ENCODE measurements around the gene ADAMTS13. TPM values are rescaled to one million over a fixed set of nuclear protein-coding genes. Genes with fewer than 3 reads are reported as not detected.

The ADAMTS13 gene
- total RNA-seq, 1 donor from 2014 or later = 3.6 TPM

GRCh38 chr9:133476036-133476931, 54.1 kb downstream of the ADAMTS13 start:
- intact Hi-C loops (cut with DNase I) = loop anchor here (5.0 to 10.0 kb wide), 2 partner anchors 59 to 441 kb away; partner anchors contain the start of genes GTF3C5 and REXO4
- ATAC-seq (no peak), DNase-seq (ENCODE audit: missing footprints) (no peak)

DNA sequence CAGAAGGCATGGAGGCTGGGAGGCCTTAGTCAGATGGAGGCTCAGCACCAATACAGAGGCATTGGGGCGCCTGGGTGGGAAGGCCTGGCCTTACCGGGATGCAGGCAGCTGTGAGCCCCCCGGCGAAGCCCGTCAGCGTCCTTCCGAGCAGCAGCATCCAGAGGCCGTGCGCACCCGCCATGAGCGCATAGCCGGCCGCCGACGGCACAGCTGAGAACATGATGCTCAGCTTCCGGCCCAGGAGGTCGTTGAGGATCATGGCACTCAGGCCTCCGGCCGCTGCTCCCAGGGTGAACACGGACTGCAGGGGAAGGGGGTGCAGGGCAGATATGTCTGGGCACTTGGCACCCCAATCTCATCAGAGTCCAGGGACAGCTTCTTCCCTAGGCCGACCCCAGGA, 54.8 kb downstream of the ADAMTS13 start:
- DNase-seq (ENCODE audit: missing footprints) = peak; percentile 8
- intact Hi-C loops (cut with DNase I) = loop anchor here (5.0 to 10.0 kb wide), 2 partner anchors 60 to 442 kb away; partner anchors contain the start of genes GTF3C5 and REXO4
- ATAC-seq = no peak

DNA sequence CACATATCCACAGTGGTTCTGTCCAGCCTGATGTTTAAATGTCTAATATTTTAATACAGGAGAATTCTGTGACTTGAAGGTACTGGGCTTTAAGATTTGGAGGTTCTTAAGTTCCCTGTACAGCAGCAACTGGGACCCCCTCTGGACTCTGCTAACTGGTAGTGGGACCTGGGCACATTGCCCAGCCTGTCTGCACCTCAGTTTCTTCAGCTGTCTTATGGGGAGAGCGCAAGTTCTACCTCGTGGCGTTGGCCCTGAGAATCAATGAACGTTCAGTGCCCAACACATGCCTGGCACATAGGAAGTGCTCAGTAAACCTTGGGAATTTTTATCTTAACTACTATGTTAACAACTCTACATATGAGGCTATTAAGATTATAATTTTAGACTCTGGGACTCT, 55.3 kb downstream of the ADAMTS13 start:
- no peak for ATAC-seq
- intact Hi-C loops (cut with DNase I) = loop anchor here (5.0 to 10.0 kb wide), 2 partner anchors 60 to 443 kb away; partner anchors contain the start of genes GTF3C5 and REXO4
- DNase-seq (ENCODE audit: missing footprints) = peak; percentile 41

DNA sequence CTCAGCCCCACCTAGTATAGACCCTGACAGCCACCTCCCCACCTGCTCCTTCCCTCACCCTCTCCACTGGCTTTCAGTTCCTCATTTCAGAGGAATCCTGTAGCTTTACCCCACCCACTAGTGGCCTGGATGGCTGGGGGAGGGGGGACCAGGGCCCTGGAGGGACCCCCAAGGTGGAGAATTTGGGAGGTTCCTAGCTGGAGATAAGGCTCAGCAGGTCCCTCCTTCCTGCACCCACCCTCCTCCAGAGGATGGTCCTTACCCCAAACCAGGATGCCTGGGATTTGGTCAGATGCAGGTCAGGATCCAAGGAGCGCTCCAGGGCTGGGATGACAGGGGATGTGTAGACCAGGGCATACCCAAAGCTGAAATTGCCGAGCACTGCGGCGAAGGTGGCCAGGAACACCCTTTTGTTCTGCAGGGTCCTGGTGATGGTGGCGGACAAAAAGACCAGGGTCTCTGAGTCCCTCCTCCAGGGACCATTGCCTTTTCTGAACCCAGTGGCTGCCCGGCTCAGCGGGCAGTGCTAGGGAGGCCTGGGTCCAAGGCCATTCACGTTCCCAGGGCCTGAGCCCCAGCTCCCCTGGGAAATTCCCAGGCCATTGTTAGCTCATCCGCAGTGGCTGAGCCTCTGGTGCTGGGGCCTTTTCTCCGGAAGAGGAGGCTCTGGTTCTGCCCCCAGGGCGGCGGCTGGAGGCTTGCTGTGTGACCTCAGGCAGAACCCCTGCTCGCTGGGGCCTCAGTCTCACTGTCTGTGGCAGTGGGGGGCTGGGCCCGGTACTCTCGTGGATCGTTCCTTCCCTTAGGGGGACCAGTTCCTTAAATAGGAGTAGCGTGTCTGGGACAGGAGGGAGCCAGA, 56.1 kb downstream of the ADAMTS13 start:
- intact Hi-C loops (cut with DNase I) = loop anchor here (2.0 to 10.0 kb wide), 3 partner anchors 17 to 443 kb away; partner anchors contain the start of genes GTF3C5 and REXO4
- ATAC-seq (peak; percentile 21), DNase-seq (ENCODE audit: missing footprints) (peak; percentile 58)

DNA sequence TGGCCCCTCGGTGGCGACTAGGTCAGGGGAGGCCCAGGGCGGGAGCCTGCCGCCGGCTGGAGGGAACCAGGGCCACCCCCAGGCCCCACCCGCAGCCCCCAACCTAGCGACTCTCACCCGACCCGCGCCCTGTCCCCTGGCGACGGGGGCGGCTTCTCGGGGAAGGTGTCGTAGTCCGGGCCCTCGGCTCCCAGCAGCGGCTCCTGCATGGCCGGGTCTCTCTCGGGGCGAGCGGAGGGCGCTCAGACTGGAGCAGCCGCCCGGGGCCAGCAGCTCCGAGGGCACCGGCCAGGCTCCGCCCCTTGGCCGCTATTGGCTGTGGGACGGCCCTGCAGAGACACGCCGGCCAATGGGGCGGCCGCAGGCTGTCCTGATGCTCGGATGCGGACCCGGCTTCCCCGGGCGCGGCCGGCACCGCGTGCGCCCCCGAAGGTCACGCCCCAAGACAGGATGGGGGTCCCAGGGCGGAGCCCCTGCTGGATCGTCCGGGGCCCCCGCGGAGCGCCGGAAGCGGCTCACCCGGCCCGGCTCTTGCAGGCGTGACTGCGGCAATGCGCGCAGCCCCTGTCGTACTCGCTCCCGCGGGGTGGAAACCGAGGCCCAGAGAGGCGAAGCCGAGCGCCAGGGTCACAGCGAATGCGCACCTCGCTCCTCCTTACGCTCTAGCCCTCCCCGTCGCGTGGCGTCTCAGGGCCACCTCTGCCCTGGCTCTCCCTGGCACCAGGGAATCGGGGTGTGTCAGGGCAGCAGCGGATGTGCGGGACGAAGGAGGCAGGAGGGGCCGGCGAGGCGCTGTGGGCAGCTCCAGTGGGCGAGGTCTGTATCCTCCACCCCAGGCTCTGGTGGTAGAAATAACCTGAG, 56.9 kb downstream of the ADAMTS13 start, which contains the start of gene SLC2A6:
TSS of gene SLC2A6 (minus strand) at position 249 of the 861 bp plus-strand sequence. CDS start at position 209, 40 bp downstream.
- ATAC-seq (peak; percentile 98), DNase-seq (ENCODE audit: missing footprints) (peak; percentile 95)
- intact Hi-C loops (cut with DNase I) = loop anchor here (2.0 to 10.0 kb wide), 3 partner anchors 18 to 444 kb away; partner anchors contain the start of genes GTF3C5 and REXO4

DNA sequence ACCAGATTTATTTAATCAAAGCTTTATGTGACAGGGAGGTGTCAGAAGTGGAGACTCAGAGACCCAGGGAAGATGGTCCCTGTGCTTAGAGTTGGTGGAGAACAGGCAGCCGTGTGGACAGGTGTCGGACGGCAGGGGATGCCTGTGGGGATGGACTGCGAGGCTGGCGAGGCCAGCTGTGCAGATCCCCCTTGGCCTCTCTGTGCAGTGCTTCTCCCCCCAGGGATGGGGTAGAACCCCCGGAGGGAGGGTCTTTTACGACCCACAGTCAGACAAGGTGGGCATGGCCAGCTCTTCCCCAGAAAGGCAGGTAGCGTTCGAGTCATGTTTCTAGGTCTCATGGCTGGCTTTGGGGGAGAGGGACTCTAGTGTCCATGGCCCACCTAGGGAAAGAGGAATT, 61.4 kb downstream of the ADAMTS13 start:
- peak; percentile 26 for DNase-seq (ENCODE audit: missing footprints)
- ATAC-seq = no peak
- intact Hi-C loops (cut with DNase I) = no loop called here

- DNase-seq (ENCODE audit: missing footprints) (peak; percentile 60), ATAC-seq (no peak)
- intact Hi-C loops (cut with DNase I) = no loop called here
These were observed 62.7 kb downstream of the ADAMTS13 start for GRCh38 chr9:133484671-133485437.

DNA sequence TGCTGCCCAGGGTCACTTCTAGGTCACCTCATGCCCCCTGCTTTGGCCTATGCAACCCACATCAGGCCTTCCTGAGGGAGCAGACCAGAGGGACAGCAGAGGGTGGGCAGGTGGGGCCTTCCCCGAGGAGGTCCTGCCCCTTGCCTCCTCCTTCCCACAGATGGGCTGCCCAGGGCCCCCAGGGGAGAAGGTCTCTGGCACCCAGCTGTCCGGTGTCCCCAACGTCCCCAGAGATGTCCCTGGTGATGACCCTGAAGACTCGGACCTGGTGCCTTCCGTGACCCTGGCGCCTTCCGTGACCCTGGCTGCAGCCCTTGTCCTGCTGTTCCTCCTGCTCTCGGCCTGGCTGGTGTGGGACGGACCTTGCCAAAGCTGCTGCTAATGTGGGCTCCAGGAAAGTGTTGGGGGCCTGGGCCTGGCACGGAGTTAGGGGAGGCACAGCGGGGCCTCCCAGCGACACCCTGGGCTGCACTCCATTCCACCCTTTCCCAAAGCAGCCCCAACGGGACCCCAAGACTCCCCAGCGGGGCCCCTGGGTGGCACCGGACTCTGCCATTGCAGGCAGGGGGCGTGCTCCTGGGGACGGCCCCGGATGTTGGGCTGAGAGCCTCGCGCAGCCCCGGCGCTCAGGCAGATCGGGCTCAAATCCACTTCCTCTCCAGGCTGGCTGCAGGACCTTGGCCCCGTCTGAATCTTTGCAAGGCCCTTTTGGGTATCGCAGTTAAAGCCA, 63.5 kb downstream of the ADAMTS13 start:
- intact Hi-C loops (cut with DNase I) = loop anchor here (1.0 kb wide), 2 partner anchors 78 to 299 kb away; no protein-coding TSS in a partner anchor
- ATAC-seq (no peak), DNase-seq (ENCODE audit: missing footprints) (peak; percentile 53)

DNA sequence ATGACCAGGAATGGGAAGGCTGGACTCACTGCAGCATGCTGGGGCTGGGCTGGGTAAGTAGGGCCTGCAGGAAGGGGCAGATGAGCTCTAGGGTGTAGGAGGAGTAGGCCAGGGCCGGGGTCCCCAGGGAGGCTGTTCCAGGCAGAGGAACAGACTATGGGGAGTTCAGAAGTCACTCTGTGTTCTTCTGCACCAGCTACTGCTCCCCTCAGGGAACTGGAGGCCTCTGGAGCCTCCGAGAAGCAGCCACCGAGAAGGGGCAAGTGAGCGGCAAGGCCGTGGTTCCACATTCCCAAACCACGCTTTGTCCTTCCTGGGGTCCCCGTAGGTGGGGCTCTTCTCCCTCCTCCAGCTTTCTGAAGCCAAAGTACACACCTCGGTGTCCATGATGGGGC, 65.2 kb downstream of the ADAMTS13 start:
- ATAC-seq = no peak
- no peak for DNase-seq (ENCODE audit: missing footprints)
- intact Hi-C loops (cut with DNase I) = no loop called here

DNA sequence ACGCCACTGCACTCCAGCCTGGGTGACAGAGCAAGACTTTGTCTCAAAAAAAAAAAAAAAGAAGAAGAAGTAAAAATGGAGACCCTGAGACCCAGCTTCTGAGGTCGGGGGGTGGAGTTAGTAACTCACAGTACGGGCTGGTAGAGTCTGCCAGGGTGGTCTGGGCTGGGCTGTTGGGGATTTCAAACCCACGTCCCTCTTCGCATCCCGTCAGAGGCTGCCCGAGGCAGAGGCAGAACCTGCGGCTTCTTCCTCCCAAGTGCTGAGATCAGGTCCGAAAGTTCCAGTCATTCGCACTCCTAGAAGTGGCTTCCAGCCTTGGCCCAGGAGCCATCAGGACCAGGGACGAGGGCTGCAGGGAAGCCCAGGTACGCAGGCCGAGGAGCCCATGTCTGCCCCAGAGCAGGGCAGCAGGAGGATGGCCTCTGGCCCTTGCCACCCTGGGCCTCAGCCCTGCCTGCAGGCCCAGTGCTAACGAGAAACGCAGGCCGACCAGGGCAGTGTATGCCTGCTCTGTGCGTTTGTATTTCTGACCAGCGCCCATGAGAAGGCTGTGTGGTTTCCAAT, 66.6 kb downstream of the ADAMTS13 start:
- intact Hi-C loops (cut with DNase I) = no loop called here
- DNase-seq (ENCODE audit: missing footprints) (peak; percentile 50), ATAC-seq (no peak)

DNA sequence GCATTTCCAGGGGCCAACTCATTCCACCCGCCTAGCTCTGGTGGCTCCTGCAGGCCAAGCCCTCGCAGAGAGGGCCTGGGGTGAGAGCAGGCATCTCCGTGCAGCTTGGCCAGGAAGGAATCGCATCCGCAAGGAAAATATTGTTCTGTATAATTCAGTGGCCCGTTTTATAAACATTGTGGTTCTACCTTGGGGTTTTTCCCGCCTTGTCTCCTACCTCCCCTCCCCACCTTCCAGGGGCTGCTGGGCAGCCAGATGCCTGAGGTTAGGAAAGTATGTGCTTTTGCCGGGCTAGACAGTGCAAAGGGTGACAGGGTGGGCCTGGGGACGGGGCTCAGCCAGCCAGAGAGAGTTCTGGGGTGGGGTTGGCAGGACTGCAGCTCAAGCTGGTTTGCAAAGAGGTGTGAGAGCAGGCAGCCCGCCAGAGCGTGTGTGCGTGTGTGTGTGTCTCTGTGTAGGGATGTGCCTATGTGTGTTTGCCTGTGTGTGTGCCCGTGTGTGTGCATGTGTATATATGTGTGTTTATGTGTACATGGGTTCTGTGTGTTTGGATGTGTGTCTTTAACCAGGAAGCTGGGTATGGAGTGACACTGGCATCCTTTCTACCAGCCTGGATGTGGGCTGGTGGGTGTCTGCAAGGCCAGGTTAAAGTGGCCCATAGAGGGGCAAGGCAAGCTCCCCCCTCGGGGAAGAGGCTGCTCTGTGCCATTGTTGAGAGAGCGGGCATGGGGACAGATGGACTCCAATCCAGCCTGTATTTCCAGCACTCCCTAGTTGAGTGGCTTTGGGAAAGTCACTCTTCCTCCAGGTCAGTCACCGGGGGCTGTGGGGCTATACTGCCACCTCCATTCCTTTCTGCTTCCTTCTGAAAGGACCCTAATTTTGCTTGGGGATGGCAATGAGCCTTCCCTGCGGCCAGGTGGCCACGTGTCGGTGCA, 67.4 kb downstream of the ADAMTS13 start:
- intact Hi-C loops (cut with DNase I) = no loop called here
- ATAC-seq (no peak), DNase-seq (ENCODE audit: missing footprints) (peak; percentile 23)

DNA sequence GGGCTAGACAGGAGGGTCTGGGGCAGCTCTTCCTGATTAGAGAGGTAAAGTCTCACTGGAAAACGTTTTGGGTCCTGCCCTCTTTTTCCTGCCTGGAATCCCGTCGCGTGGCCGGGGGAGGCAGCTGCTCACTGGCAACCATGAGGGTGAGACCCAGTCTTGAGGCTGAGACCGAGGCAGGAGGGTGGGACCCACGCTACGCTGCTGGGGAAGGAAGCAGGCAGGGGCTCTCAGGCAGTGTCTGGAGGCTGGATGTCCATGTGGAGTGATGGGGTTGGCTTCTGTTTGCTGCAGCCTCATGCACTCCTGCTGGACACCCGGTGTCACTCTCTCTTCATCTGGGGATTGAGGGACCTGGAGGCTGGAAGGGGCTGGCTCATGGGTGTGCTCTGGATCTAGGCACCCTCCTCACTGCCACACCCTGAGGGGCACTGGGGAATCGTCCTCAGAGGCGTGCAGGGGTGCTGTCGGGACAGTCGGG, 68.1 kb downstream of the ADAMTS13 start:
- ATAC-seq (no peak), DNase-seq (ENCODE audit: missing footprints) (peak; percentile 47)
- intact Hi-C loops (cut with DNase I) = no loop called here

GRCh38 chr9:133490865-133491655, 68.9 kb downstream of the ADAMTS13 start:
- DNase-seq (ENCODE audit: missing footprints) (peak; percentile 41), ATAC-seq (no peak)
- intact Hi-C loops (cut with DNase I) = no loop called here

GRCh38 chr9:133491656-133491925, 69.4 kb downstream of the ADAMTS13 start:
- DNase-seq (ENCODE audit: missing footprints) = peak; percentile 23
- intact Hi-C loops (cut with DNase I) = no loop called here
- ATAC-seq = no peak

Data from Right ventricle myocardium inferior (tissue), 1 donor.